SK-N-SH (cell line): ENCODE results near the gene TTC38. TPM values are rescaled to one million over a fixed set of nuclear protein-coding genes. Genes with fewer than 3 reads are reported as not detected.

Experiments
- CTCF ChIA-PET: fragments of 300-600, 350-600 bp; formaldehyde crosslinking; extraction: SDS; loops from one replicate; lab custom pipeline; 2021; lab: Yijun Ruan, JAX
- POLR2A ChIA-PET: fragments of 350-600 bp; sonication (Branson Sonifier 250); formaldehyde crosslinking; extraction: SDS; loops from one replicate; lab custom pipeline; 2020; ENCODE audit warnings: antibody characterized with exemption, inconsistent platforms; lab: Yijun Ruan, JAX
- DNase-seq: peaks from one replicate; pipeline ENCODE4 v3.0.0; 2012
- H2AFZ ChIP-seq: fragments of 200-600 bp; sonication (generic); 2 replicates; pipeline ENCODE4 v1.8.1; 2016; ENCODE audit warnings: antibody characterized with exemption, mild to moderate bottlenecking, low read depth
- H3F3A ChIP-seq: fragments of 200-600 bp; sonication (generic); replicated peaks from 2 replicates; pipeline ENCODE3; 2016; ENCODE audit warnings: antibody characterized with exemption, mild to moderate bottlenecking; ENCODE audit not compliant: insufficient read depth
- H3K27ac ChIP-seq, 2 experiments: fragments of 200-500 bp in 1 of 2; fragments of 200-600 bp in 1 of 2; sonication (Bioruptor generic) in 1 of 2; sonication (generic), shearing (Covaris generic) in 1 of 2; 2 replicates each; pipeline versions ENCODE4 v1.5.1 to v1.6.1; 2014 to 2016; ENCODE audit warnings: low read depth in 2 of 2, inconsistent platforms in 1 of 2, low read length in 1 of 2, mild to moderate bottlenecking in 1 of 2, mixed read lengths in 1 of 2
- H3K27me3 ChIP-seq: fragments of 200-600 bp; sonication (generic), shearing (Covaris generic); 2 replicates; pipeline ENCODE4 v1.6.1; 2016; ENCODE audit warnings: mixed run types; ENCODE audit not compliant: insufficient read depth
- H3K36me3 ChIP-seq, 2 experiments: fragments of 200-500 bp in 1 of 2; fragments of 200-600 bp in 1 of 2; sonication (Bioruptor generic) in 1 of 2; sonication (generic) in 1 of 2; replicated peaks in 1 of 2; 2 replicates each; pipeline versions ENCODE3 to v1.5.1; 2014 to 2016; ENCODE audit warnings: low read length in 1 of 2, mild to moderate bottlenecking in 1 of 2; ENCODE audit not compliant: insufficient read depth in 2 of 2, control insufficient read depth in 1 of 2
- H3K4me1 ChIP-seq, 2 experiments: fragments of 200-500 bp in 1 of 2; fragments of 200-600 bp in 1 of 2; sonication (Bioruptor generic) in 1 of 2; sonication (generic), shearing (Covaris generic) in 1 of 2; 2 replicates each; pipeline versions ENCODE4 v1.5.1 to v1.6.1; 2014 to 2016; ENCODE audit warnings: low read depth in 1 of 2, low read length in 1 of 2, mixed run types in 1 of 2; ENCODE audit not compliant: insufficient read depth in 2 of 2, control insufficient read depth in 1 of 2
- H3K4me2 ChIP-seq: fragments of 200-600 bp; sonication (generic), shearing (Covaris generic); 2 replicates; pipeline ENCODE4 v1.6.1; 2017; ENCODE audit warnings: mixed run types
- H3K4me3 ChIP-seq, 2 experiments: fragments of 200-500 bp in 1 of 2; fragments of 200-600 bp in 1 of 2; sonication (Bioruptor generic) in 1 of 2; sonication (generic), shearing (Covaris generic) in 1 of 2; 2 replicates each; pipeline versions ENCODE4 v1.5.1 to v1.8.1; 2014 to 2016; ENCODE audit warnings: low read depth in 2 of 2, inconsistent platforms in 1 of 2, low read length in 1 of 2, mild to moderate bottlenecking in 1 of 2, mixed read lengths in 1 of 2, moderate library complexity in 1 of 2
- H3K79me2 ChIP-seq: fragments of 200-600 bp; sonication (generic); 2 replicates; pipeline ENCODE4 v1.8.1; 2017; ENCODE audit warnings: mild to moderate bottlenecking; ENCODE audit not compliant: insufficient read depth
- H3K9ac ChIP-seq: fragments of 200-600 bp; sonication (generic); 2 replicates; pipeline ENCODE4 v1.6.1; 2017; ENCODE audit warnings: mixed run types
- H3K9me2 ChIP-seq: fragments of 200-600 bp; sonication (generic); 2 replicates; pipeline ENCODE4 v1.6.1; 2017; ENCODE audit warnings: mixed run types
- H3K9me3 ChIP-seq: fragments of 200-600 bp; sonication (generic); 2 replicates; pipeline ENCODE4 v1.6.1; 2017; ENCODE audit warnings: mixed run types, mild to moderate bottlenecking, moderate library complexity
- H4K20me1 ChIP-seq: fragments of 200-600 bp; sonication (generic); 2 replicates; pipeline ENCODE4 v1.6.1; 2017; ENCODE audit warnings: mild to moderate bottlenecking, mixed run types; ENCODE audit not compliant: insufficient read depth
- CHD2 ChIP-seq: fragments of 150-350 bp; IDR thresholded peaks from 2 replicates; pipeline ENCODE4 v1.6.1; 2018; ENCODE audit warnings: low read length; ENCODE audit not compliant: partially characterized antibody
- FOXJ3 ChIP-seq: sonication (generic); formaldehyde crosslinking; IDR thresholded peaks from 2 replicates; pipeline ENCODE4 v1.5.1; 2020; ENCODE audit warnings: mild to moderate bottlenecking, missing genetic modification reagents
- GABPA ChIP-seq: IDR thresholded peaks from 2 replicates; pipeline ENCODE4 v1.4.0; 2012; ENCODE audit warnings: low read depth, mild to moderate bottlenecking
- JUND ChIP-seq: IDR thresholded peaks from 2 replicates; pipeline ENCODE4 v1.4.0; 2012
- MXI1 ChIP-seq: IDR thresholded peaks from 2 replicates; pipeline ENCODE4 v1.6.1; 2012; ENCODE audit warnings: mild to moderate bottlenecking, low read depth, low read length, improper control_type of control experiment
- NFIC ChIP-seq: IDR thresholded peaks from 2 replicates; pipeline ENCODE4 v1.4.0; 2012; ENCODE audit warnings: borderline replicate concordance
- RAD21 ChIP-seq: IDR thresholded peaks from 2 replicates; pipeline ENCODE4 v1.6.1; 2012; ENCODE audit warnings: mild to moderate bottlenecking, low read length
- REST ChIP-seq: IDR thresholded peaks from 2 replicates; pipeline ENCODE4 v1.6.1; 2012; ENCODE audit warnings: mild to moderate bottlenecking, low read depth, low read length, moderate library complexity
- TAF1 ChIP-seq: IDR thresholded peaks from 2 replicates; pipeline ENCODE4 v1.6.1; 2012; ENCODE audit warnings: low read depth, mild to moderate bottlenecking, low read length, moderate library complexity, borderline replicate concordance
- TCF12 ChIP-seq: IDR thresholded peaks from 2 replicates; pipeline ENCODE4 v1.4.0; 2012
- WGBS: methylation state at CpG from one replicate; pipeline ENCODE4 v1.1.6; 2017; ENCODE audit warnings: low lambda C conversion rate; 5-methylcytosine and 5-hydroxymethylcytosine counted together
- polyA plus RNA-seq, 3 experiments: library from polyadenylated mRNA; depleted of rRNA; stranded (reverse); fragments of >200 nt; gene quantifications; 2 replicates each; pipeline ENCODE4 v1.2.3, GENCODE V29; 2012

TTC38 gene
- polyA plus RNA-seq, 1 of the 3 experiments (the other 2 are of a cell fraction), result 24.0 TPM

GRCh38 chr22:46290121-46290842, 22.5 kb downstream of the TTC38 start:
- POLR2A ChIA-PET, result interaction anchor here (1.1 to 1.5 kb wide), 3 partner anchors 9 to 141 kb away, joined by 3 to 5 read pairs (median 3); partner anchors contain the start of gene CDPF1
- WGBS, result 98% methylated on average over 17 of the region's 17 CpGs
- H3K36me3 ChIP-seq, result peaks cover 9 to 22% of the 10 kb centered on the region in 2 experiments

More at GRCh38 chr22:46290121-46290842, 22.5 kb downstream of the TTC38 start:
- H3K9me2 ChIP-seq, result no peaks in the 10 kb centered on the region
- no peak overlapping the region for H3K9ac ChIP-seq
- CTCF ChIA-PET, result interaction anchor here (1.0 kb wide), 1 partner anchor 168 kb away, joined by 5 read pairs; no protein-coding TSS in a partner anchor
- peaks cover 0 to under 1% of the 10 kb centered on the region in 2 experiments; a peak in 1 of 4 replicates for H3K4me1 ChIP-seq
- no peak overlapping the region for H2AFZ ChIP-seq
- H3K27me3 ChIP-seq, result no peaks in the 10 kb centered on the region
- TF ChIP-seq RAD21 (no peak), TCF12 (no peak), JUND (no peak), REST (no peak), FOXJ3 (CRISPR knock-in tag) (no peak), CHD2 (no peak), TAF1 (no peak), GABPA (no peak), MXI1 (no peak), NFIC (no peak)
- no peak for DNase-seq
- peaks cover 4% of the 10 kb centered on the region for H3F3A ChIP-seq
- no peaks in the 10 kb centered on the region for H3K79me2 ChIP-seq
- H3K9me3 ChIP-seq, result no peaks in the 10 kb centered on the region
- no peak overlapping the region for H3K27ac ChIP-seq
- no peak overlapping the region for H3K4me2 ChIP-seq
- no peaks in the 10 kb centered on the region for H4K20me1 ChIP-seq
- no peak overlapping the region for H3K4me3 ChIP-seq
